Activated CD4-positive, alpha-beta T cell treated with anti-CD3 and anti-CD28 coated beads, Interleukin-2, amount 50 U/mL, for 4 hours (primary cell): ENCODE data around the gene CALHM4.

Experiments
- DNase-seq, 2 experiments: peaks; one replicate each; pipeline ENCODE4 v3.0.0-alpha.2; 2020

Gene CALHM4

GRCh38 chr6:116543149-116543548, 10.4 kb upstream of the CALHM4 start:
- no peak for DNase-seq

GRCh38 chr6:116545651-116546050, 7.9 kb upstream of the CALHM4 start, which contains the start of gene TRAPPC3L:
Gene TRAPPC3L, minus strand, starts transcription at chr6:116545684. Its CDS starts 170 bp downstream, at chr6:116545514.
- DNase-seq, result no peak

GRCh38 chr6:116547358-116547757, 6.2 kb upstream of the CALHM4 start:
- no peak for DNase-seq

- no peak for DNase-seq
Measured at GRCh38 chr6:116550796-116551195, 2.8 kb upstream of the CALHM4 start.

- no peak for DNase-seq
Measured at GRCh38 chr6:116556065-116556464, 2.5 kb downstream of the CALHM4 start.

- no peak for DNase-seq
Measured at GRCh38 chr6:116556814-116557415, 3.4 kb downstream of the CALHM4 start.

GRCh38 chr6:116557893-116558292, 4.3 kb downstream of the CALHM4 start:
- no peak for DNase-seq

- no peak for DNase-seq
Measured at GRCh38 chr6:116560130-116560529, 6.6 kb downstream of the CALHM4 start.

- peak; percentile 55 to 58 for DNase-seq
Measured at GRCh38 chr6:116561377-116562018, 7.9 kb downstream of the CALHM4 start.

GRCh38 chr6:116562019-116562403, 8.5 kb downstream of the CALHM4 start:
- no peak for DNase-seq

GRCh38 chr6:116562614-116563013, 9.1 kb downstream of the CALHM4 start:
- DNase-seq, result no peak

GRCh38 chr6:116563830-116564229, 10.3 kb downstream of the CALHM4 start:
- no peak for DNase-seq

- DNase-seq, result no peak
Measured at GRCh38 chr6:116564311-116564710, 10.8 kb downstream of the CALHM4 start.

GRCh38 chr6:116564921-116565872, 11.6 kb downstream of the CALHM4 start:
- no peak for DNase-seq

GRCh38 chr6:116568111-116568510, 14.6 kb downstream of the CALHM4 start:
- DNase-seq, result no peak

- DNase-seq, result no peak
Measured at GRCh38 chr6:116568821-116569755, 15.5 kb downstream of the CALHM4 start.

GRCh38 chr6:116570856-116571682, 17.5 kb downstream of the CALHM4 start, which contains the start of gene RWDD1:
Gene RWDD1, plus strand, starts transcription at chr6:116571504. Its CDS starts 79 bp downstream, at chr6:116571583.
- DNase-seq, result peak; percentile 97 to 99

- no peak for DNase-seq
Measured at GRCh38 chr6:116571683-116572000, 18.1 kb downstream of the CALHM4 start.

GRCh38 chr6:116572162-116572561, 18.6 kb downstream of the CALHM4 start:
- no peak for DNase-seq

- DNase-seq, result no peak
Measured at GRCh38 chr6:116575227-116575626, 21.7 kb downstream of the CALHM4 start.

GRCh38 chr6:116577486-116577885, 23.9 kb downstream of the CALHM4 start:
- DNase-seq, result no peak

- no peak for DNase-seq
Measured at GRCh38 chr6:116578335-116578734, 24.8 kb downstream of the CALHM4 start.
